Measurements from ENCODE around the gene BRAF.
"Not testable (repeated sequence)": the region's sequence is repeated elsewhere in the genome, so short reads cannot be mapped to it uniquely, and the experiment has no call there.

BRAF gene

DNA sequence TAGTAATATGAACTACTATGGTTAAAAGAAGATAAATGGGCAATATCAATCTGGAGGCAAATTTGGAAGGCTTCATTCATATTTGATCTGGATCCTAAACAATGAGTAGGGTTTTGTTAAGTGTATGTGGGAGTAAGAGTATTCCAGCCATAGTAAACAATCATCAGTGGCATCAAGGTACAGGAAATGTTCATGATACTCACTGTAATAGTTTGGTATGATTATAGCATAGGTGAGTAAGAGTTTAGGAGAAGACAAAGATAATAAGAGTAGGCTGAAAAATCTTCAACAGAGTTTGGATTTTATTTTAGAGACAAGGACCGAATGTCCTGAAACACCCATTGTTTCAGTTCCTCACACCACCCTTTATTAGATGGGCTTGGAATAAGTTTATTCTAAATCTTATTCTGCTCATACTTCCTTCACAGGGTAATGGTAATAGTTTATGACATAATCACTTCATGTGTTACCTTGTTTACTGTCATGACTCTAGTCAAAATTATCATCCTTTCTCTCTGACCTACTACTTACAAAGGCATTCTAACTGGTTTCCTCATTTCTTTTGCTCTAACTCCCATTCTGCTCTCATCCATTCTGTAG, 38.9 kb downstream of the BRAF start:
- Histone ChIP-seq H3K4me3 (no peak overlapping the region), H3K27ac (no peak overlapping the region)

DNA sequence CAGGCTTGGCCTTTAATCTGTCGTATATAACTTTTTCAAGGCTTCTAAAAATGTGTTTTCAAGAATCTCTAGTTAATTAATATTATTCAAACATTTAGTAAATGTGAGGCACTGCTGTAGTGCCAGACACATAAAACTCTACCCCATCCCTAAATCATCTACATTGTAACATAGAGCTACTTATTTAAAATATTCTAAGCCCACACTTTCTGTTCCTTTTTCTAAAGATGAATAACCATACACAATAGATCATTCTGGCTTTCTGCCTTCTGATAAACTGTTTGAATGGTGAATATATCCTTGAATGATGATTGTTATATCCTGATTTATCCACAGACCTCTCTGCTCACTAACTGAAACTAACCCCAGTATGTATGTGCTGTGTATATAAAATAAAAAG, 41.4 kb downstream of the BRAF start:
- Histone ChIP-seq H3K27ac (no peak overlapping the region), H3K4me3 (no peak overlapping the region)

DNA sequence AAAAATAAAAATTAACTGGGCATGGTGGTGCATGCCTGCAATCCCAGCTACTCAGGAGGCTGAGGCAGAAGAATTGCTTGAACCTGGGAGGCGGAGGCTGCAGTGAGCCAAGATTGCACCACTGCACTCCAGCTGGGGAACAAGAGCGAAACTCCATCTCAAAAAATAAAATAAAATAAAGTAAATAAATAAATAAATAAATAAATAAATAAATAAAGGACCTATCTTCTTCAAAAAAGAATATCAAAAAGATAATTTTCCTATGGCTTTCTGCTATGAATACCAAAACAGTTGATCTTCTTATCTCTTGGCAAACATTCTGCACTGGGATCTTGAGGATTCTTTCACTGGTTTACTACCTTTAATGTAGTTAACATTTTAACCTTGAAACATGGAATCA, 41.9 kb downstream of the BRAF start:
- not testable (repeated sequence) for H3K27ac ChIP-seq, H3K4me3 ChIP-seq

DNA sequence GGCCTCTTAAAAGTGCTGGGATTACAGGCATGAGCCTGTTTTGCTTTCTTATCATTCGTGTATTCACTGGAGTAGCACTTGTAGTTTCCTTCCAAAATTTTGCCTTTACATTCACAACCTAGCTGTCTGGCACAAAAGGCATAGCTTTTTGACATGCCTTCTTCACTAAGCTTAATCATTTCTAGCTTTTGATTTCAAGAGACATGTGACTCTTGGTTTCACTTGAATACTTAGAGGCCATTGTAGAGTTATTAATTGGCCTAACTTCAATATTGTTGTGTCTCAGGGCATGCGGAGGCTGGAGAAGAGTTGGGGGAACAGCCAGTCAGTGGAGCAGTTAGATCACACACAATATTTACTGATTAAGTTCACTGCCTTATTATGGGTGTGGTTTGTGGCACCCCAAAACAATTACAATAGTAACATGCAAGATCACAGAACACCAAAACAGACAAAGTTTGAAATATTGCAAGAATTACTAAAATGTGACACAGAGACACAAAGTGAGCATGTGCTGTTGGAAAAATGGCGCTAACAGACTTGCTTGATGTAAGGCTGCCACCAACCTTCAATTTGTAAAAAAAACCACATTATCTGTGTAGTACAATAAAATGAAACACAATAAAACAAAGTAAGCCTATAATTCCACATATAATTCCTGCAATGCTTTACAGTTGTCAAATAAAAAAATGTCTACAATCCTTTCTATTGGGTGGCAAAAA, 43.1 kb downstream of the BRAF start:
- H3K27ac ChIP-seq, result no peak overlapping the region
- no peak overlapping the region for H3K4me3 ChIP-seq

DNA sequence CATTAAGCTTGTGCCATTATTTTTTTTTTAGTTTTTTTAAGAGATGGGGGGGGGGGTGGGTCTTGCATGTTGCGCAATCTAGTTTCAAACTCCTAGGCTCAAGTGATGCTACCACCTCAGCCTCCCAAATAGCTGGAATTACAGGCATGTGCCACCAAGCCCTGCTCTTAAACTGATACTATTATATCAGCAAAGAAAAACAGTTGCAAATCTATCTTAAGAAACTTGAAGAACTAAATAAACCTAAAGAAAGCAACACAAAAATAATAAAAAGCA, 47.5 kb downstream of the BRAF start:
- H3K4me3 ChIP-seq, result no peak overlapping the region
- no peak overlapping the region for H3K27ac ChIP-seq

DNA sequence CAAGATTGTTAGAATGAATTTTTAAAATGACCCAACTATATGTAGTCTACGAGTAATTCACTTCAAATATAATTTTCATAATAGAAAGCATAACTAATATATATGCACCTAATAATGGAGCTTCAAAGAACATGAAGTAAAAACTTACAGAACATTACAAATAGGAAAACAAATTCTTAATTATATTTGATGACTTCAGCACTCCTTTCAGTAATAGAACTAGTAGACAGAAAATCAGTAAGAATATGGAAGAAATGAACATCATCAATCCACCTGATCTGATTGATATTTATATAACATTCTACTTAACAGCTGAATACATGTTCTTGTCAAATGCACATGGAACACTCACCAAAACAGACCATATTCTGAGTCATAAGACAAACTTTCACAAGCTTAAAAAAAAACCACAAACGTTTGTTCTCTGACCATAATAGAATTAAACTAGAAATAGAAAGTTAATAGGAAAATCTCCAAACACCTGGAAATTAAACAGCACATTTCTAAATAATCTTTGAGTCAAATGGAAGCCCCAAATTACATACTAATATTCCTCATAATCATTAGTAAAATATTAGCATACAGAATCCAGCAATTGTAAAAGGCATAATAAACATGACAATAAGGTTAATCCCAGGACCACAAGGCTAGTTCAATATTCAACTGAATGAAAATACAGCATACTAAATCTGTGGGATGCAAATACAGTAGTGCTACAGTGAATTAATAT, 48.0 kb downstream of the BRAF start:
- H3K27ac ChIP-seq, result no peak overlapping the region
- H3K4me3 ChIP-seq, result no peak overlapping the region

DNA sequence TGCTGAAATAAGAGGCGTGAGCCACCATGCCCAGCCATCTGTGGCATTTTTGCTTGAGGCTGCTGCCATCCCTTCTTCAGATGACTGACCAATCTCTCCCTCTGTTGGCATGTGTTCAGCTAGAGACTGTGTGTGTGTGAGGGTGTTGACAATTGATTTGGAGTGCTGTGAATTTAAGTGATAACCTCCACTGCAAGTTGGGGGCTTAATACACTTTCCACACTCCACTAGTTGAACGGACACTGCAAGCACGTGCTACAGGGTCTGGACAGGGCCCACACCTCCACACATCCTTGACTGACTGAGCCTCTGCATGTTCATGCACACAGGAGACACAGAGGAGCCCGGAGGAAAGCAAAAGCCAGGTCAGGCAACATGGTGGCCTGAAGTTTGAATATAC, 51.3 kb downstream of the BRAF start:
- no peak overlapping the region for H3K4me3 ChIP-seq
- H3K27ac ChIP-seq, result no peak overlapping the region

DNA sequence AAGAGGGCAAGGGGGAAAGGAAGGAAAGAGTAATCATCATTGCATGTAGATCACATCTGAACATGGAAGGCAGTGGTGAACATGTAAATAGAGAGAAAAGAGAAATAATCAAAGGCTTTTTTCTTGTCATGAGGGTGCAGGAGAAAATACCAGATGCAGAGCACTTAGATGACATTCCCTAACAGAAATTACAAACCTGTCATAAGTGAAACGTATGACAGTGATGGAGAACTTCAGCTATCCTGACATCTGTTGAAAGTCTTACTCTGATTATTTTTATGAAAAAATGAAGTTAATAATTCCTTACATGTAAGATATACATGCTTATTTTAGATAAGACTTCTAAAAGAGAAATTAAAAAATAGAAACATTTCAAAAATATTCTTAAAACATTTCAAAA, 54.7 kb downstream of the BRAF start:
- no peak overlapping the region for H3K4me3 ChIP-seq

DNA sequence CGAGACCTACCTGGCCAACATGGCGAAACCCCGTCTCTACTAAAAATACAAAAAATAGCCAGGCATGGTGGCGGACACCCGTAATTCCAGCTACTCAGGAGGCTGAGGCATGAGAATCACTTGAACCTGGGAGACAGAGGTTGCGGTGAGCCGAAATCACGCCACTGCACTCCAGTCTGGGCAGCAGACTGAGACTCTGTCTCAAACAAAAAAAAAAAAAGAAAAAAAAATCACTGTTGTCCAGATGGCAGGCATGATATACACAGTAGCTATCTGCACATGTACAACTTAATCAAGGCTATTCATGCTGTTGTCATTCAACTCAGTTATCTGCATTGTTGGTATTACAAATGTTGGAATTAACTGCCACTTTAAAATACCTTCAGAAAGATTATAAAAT, 55.3 kb downstream of the BRAF start:
- H3K27ac ChIP-seq, result no peak overlapping the region
- no peak overlapping the region for H3K4me3 ChIP-seq

More for the DNA sequence above, 54.7 kb downstream of the BRAF start:
- H3K27ac ChIP-seq, result no peak overlapping the region

DNA sequence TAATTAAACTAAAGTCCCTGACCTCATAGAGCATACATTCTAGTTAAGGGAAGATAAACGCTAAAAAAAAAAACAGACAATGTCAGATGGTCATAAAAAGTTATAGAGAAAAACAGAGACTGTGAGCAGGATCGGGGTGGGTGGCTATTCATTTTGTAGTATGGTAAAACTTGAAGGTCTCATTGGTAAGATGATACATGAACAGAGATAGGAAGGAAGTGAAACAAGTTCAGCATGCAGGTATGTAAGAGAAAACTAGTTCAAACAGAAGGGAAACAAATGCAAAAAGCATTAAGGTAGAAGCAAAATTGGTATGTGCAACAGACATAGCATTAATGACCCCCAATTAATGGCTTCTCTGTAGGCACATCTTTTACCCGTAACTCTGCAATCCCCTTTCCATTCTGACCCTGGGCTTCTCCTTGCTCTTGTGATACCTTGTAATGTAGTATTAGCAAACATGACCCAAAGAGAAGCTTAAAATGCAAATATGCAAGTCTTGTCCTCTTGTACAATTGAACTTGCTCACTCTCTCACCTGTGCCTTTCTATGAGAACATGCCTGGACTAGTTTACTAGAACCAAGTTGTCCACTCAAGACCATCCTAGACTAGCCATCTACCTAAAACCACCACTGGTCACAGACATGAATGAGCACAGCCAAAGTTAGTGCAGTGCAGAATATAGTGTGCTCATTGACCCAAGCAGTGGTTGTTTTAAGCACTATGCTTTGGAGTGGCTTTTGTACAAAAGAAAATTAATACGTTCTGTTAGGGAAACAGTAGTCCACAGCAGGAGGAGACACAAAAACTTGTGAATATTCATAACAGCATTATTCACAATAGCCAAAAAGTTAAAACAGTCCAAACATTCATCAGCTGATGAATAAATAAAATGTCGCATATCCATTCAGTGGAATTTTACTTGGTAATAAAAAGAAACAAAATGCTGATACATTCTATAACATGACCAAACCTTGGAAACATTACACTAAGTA, 57.0 kb downstream of the BRAF start:
- H3K27ac ChIP-seq, result no peak overlapping the region
- H3K4me3 ChIP-seq, result no peak overlapping the region

DNA sequence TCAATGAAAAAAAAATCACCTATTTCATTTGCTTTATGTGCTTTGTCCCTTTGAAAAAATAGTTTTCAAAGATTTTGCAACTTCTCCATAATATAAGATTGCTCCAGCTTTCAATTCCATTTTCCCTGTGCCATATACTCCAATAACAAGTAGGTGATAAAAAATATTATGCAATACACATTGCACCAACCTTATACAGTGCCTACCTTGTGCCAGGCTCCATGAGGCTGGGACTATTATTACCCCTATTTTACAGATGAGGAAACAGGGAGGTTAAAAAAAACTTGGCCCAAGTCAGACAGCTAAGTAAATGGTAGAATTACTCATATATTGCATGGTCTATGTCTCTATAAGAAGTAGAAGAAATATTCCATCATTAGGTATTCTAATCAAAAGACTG, 57.8 kb downstream of the BRAF start:
- Histone ChIP-seq H3K27ac (no peak overlapping the region), H3K4me3 (no peak overlapping the region)

DNA sequence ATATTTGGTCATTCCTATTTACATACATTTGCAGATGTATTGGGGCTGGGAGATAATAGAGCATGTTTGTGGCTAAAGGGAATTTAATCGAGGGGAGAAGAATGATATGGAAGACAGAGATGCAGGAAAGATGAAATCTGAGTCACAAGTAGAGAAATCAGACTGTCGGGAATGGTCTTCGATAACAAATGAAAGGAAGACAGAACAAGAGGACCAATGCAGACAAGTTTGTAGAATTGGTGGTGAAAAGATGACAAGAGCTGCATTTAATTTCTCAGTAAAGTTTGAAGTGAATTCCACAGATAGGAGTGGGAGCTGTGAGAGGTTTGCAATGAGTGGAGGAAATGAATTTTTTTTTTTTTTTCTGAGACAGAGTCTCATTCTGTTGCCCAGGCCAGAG, 60.0 kb downstream of the BRAF start:
- Histone ChIP-seq H3K27ac (no peak overlapping the region), H3K4me3 (no peak overlapping the region)

DNA sequence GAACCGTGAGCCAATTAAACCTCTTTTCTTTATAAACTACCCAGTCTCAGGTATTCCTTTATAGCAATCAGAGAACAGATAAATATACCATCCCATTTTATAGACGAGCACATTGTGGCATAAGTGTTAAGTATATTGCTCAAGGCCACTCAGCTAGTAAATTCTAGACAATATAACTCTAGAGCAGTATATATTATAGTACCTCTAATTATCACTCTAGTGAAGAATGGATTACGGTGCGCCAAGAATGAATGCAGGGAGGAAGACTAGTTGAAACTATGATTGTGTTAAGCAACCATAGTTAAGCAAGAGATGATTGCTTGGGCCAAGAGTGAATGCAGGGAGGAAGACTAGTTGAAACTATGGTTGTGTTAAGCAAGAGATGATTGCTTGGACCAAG, 60.9 kb downstream of the BRAF start:
- H3K4me3 ChIP-seq, result no peak overlapping the region
- no peak overlapping the region for H3K27ac ChIP-seq

DNA sequence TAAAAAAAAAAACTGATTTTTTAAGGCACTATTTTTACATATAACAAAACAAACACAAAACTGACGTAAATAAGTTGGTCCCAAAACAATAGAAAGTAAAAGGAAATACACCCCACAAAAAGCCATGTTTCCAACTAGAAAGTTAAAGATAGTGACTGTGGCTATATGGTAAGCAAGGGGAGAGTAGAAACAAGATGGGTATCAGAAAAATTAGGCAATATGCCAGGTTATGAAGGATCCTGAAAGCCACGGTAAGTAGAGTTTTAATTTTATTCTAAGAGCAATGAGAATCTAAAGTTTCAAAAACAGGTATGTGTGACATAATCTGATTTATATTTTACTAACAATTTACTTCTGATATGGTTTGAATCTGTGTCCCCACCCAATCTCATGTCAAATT, 61.5 kb downstream of the BRAF start:
- H3K4me3 ChIP-seq, result no peak overlapping the region
- H3K27ac ChIP-seq, result no peak overlapping the region

DNA sequence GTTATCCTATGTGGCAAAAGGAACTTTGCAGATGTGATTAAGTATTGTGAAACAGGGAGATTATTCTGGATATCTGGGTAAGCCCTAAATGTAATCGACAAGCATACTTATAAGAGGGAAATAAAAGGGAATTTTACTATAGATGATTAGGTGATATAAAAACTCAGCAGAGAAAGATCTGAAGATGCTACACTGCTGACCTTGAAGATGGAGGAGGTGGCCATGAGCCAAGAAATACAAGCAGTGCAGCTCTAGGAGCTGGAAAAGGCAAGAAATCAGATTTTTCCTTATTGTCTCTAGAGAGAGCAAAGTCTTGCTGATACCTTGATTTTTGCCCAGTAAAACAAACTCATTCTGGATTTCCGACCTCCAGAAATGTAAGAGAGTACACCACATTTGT, 67.7 kb downstream of the BRAF start:
- Histone ChIP-seq H3K27ac (no peak overlapping the region), H3K4me3 (no peak overlapping the region)

DNA sequence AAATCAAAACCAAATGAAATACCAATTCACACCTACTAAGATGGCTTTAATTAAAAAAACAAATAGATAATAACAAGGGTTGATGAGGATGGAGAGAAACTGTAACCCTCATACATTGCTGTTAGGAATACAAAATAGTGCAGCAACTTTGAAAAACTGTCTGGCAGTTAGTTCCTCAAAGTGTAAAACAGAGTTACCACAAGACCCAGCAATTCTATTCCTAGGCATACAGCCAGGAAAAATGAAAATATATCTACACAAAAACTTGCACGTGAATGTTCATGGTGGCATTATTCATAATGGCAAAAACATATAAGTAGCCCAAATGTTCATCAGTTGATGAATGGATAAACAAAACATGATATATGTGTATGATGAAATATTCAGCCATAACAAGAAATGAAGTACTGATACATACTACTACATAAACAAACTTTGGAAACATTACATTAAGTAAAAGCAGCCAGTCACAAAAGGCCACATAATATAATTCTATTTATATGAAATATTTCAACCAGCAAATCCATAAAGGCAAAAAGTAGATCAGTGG, 83.5 kb downstream of the BRAF start:
- H3K27ac ChIP-seq, result no peak overlapping the region
- no peak overlapping the region for H3K4me3 ChIP-seq

DNA sequence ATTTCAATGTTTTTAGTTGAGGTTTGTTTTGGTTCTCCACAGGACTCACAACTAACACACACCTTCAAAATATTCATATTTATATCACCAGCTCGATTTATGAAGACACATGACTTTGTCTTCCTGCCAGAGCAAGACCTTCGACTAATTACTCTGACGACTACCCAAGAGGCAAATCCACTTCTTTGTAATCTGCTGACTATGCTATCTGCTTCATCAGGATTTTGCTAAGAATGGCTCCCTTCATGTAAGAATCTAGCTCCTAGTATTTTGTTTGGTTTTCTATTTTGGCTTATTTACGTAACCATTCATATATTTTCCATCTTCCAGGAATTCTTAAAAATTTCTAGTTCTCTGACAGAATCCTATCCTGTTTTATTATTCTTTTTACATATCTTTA, 93.0 kb downstream of the BRAF start:
- Histone ChIP-seq H3K4me3 (no peak overlapping the region), H3K27ac (no peak overlapping the region)

DNA sequence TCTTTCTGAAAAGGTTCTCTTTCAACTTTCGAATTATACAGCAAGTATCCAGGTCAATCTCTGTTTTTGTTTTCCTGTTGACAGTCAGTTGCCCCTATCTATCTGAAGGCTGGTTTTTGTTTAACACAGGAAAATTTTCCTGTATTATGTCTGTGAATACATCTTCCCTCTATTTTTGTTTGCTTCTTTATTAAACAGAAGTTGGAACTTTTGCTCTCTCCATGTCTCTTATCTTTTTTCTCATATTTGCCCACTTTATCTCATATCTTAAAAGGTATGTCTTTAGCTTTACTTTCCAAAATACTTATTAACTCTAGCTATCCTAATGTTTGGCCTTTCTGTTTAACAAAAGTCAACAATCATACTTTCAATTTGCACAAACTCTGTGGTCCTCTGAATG, 95.0 kb downstream of the BRAF start:
- H3K27ac ChIP-seq, result no peak overlapping the region
- H3K4me3 ChIP-seq, result no peak overlapping the region

DNA sequence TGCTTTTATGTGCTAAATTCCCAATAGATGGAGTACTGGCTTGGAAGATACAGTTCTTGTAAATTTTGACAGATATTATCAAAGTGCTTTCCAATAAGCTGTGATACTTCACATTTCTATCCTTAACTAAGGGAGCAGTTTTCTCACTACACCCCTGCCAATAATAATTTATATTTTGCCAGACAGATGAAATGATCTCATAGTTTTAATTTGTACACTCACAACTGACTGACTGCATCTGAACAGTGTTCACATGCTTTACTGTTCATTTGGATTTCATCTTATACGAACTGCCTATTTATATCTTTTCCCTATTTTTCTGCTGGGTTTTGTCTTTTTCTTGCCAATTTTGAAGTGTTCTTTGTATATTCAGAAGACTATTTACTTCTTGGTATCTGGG, 96.0 kb downstream of the BRAF start:
- Histone ChIP-seq H3K4me3 (no peak overlapping the region), H3K27ac (no peak overlapping the region)

DNA sequence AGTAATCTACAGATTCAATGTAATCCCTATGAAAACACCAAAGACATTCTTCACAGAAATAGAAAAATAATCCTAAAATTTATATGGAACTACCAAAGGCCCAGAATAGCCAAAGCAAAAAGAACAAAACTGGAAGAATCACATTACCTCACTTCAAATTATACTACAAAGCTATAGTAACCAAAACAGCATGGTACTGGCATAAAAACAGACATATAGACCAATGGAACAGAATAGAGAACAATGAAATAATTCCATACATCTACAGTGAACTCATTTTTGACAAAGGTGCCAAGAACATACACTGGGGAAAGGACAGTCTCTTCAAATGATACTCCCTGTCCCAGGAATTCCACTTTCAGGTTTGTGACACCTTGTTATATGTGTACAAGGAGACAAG, 107.3 kb downstream of the BRAF start:
- H3K4me3 ChIP-seq, H3K27ac ChIP-seq: not testable (repeated sequence)

Measured in skin epidermis (tissue), 12 donors.